GM21737 (cell line): ENCODE measurements around the gene DLG2.

Experiments used
- ATAC-seq: cut with Tn5 transposase; IDR thresholded peaks from one replicate; pipeline ENCODE4 v1.9.1; 2021; ENCODE audit warnings: mild to moderate bottlenecking, moderate library complexity; ENCODE audit not compliant: unreplicated experiment

DLG2 gene

GRCh38 chr11:84103096-84103495 lies 1524.0 kb downstream of the DLG2 start:
- no peak for ATAC-seq

GRCh38 chr11:84097186-84097585 lies 1530.0 kb downstream of the DLG2 start:
- no peak for ATAC-seq

- ATAC-seq = no peak
Observed at GRCh38 chr11:84091212-84091986, 1535.7 kb downstream of the DLG2 start.

GRCh38 chr11:84089072-84090057 lies 1537.8 kb downstream of the DLG2 start:
- no peak for ATAC-seq

- ATAC-seq = no peak
Observed at GRCh38 chr11:84071851-84072250, 1555.3 kb downstream of the DLG2 start.

- ATAC-seq = no peak
Observed at GRCh38 chr11:84069048-84069447, 1558.1 kb downstream of the DLG2 start.

- no peak for ATAC-seq
Observed at GRCh38 chr11:84061726-84062125, 1565.4 kb downstream of the DLG2 start.

GRCh38 chr11:84056653-84057376 lies 1570.3 kb downstream of the DLG2 start:
- ATAC-seq = no peak

GRCh38 chr11:84045146-84045545 lies 1582.0 kb downstream of the DLG2 start:
- no peak for ATAC-seq

GRCh38 chr11:84044706-84045105 lies 1582.4 kb downstream of the DLG2 start:
- ATAC-seq = no peak

GRCh38 chr11:84036664-84037194 lies 1590.4 kb downstream of the DLG2 start:
- no peak for ATAC-seq

GRCh38 chr11:84035645-84036044 lies 1591.5 kb downstream of the DLG2 start:
- ATAC-seq = no peak

- no peak for ATAC-seq
Observed at GRCh38 chr11:84034484-84034883, 1592.7 kb downstream of the DLG2 start.

GRCh38 chr11:84024266-84024665 lies 1602.9 kb downstream of the DLG2 start:
- no peak for ATAC-seq

GRCh38 chr11:84022695-84023094 lies 1604.4 kb downstream of the DLG2 start:
- ATAC-seq = no peak

- no peak for ATAC-seq
Observed at GRCh38 chr11:84022201-84022600, 1604.9 kb downstream of the DLG2 start.

GRCh38 chr11:84021291-84021690 lies 1605.9 kb downstream of the DLG2 start:
- no peak for ATAC-seq

- no peak for ATAC-seq
Observed at GRCh38 chr11:84019571-84020194, 1607.5 kb downstream of the DLG2 start.

- ATAC-seq = no peak
Observed at GRCh38 chr11:84014539-84014938, 1612.6 kb downstream of the DLG2 start.

GRCh38 chr11:84012171-84012826 lies 1614.8 kb downstream of the DLG2 start:
- ATAC-seq = no peak
